Measurements from ENCODE around the gene TKTL2.
A peak's percentile ranks its signal among the peaks of the same experiment; 100 is the strongest.
"Not testable (repeated sequence)": the region's sequence is repeated elsewhere in the genome, so short reads cannot be mapped to it uniquely, and the experiment has no call there.

Gene TKTL2

GRCh38 chr4:163448540-163449203 is 24.9 kb downstream of the TKTL2 start:
- TF ChIP-seq CSDC2 (CRISPR knock-in tag; IDR thresholded peaks at IDR 0.05) (no peak), ZFP30 (CRISPR knock-in tag; IDR thresholded peaks at IDR 0.05) (no peak), ZNF565 (CRISPR knock-in tag; conservative IDR thresholded peaks at IDR 0.05; ENCODE audit: low read depth) (no peak), SNAI2 (CRISPR knock-in tag; IDR thresholded peaks at IDR 0.05) (no peak), OSR1 (CRISPR knock-in tag; IDR thresholded peaks at IDR 0.05) (no peak), PATZ1 (CRISPR knock-in tag; IDR thresholded peaks at IDR 0.05; ENCODE audit: borderline replicate concordance) (no peak), TOX (CRISPR knock-in tag; IDR thresholded peaks at IDR 0.05; ENCODE audit: borderline replicate concordance) (no peak), ISL1 (CRISPR knock-in tag; IDR thresholded peaks at IDR 0.05) (no peak)
- peak; percentile 57; the same call in 2 of the 3 replicates for ATAC-seq

- ATAC-seq: no peak
- TF ChIP-seq BACH2 (CRISPR knock-in tag; IDR thresholded peaks at IDR 0.05; ENCODE audit: borderline replicate concordance): no peak
- TF ChIP-seq ZNF70 (CRISPR knock-in tag; IDR thresholded peaks at IDR 0.05): no peak
- no peak for TF ChIP-seq GLIS3 (CRISPR knock-in tag; IDR thresholded peaks at IDR 0.05)
- no peak for TF ChIP-seq ISL1 (CRISPR knock-in tag; IDR thresholded peaks at IDR 0.05)
- TF ChIP-seq CREB5 (CRISPR knock-in tag; IDR thresholded peaks at IDR 0.05; ENCODE audit: low read depth): no peak
- no peak for TF ChIP-seq TCF4 (CRISPR knock-in tag; IDR thresholded peaks at IDR 0.05; ENCODE audit: borderline replicate concordance)
- no peak for TF ChIP-seq ZFP3 (CRISPR knock-in tag; IDR thresholded peaks at IDR 0.05)
- no peak for TF ChIP-seq ZC3H10 (CRISPR knock-in tag; IDR thresholded peaks at IDR 0.05)
- no peak for TF ChIP-seq POU6F1 (CRISPR knock-in tag; IDR thresholded peaks at IDR 0.05; ENCODE audit: borderline replicate concordance, low read depth)
- no peak for TF ChIP-seq ZNF8 (CRISPR knock-in tag; IDR thresholded peaks at IDR 0.05)
- no peak for TF ChIP-seq ESRRG (CRISPR knock-in tag; IDR thresholded peaks at IDR 0.05)
- no peak for TF ChIP-seq TOX (CRISPR knock-in tag; IDR thresholded peaks at IDR 0.05; ENCODE audit: borderline replicate concordance)
- TF ChIP-seq RARB (CRISPR knock-in tag; IDR thresholded peaks at IDR 0.05): no peak
- TF ChIP-seq ZNF565 (CRISPR knock-in tag; conservative IDR thresholded peaks at IDR 0.05; ENCODE audit: low read depth): no peak
- TF ChIP-seq SNAI2 (CRISPR knock-in tag; IDR thresholded peaks at IDR 0.05): no peak
- no peak for TF ChIP-seq CSDC2 (CRISPR knock-in tag; IDR thresholded peaks at IDR 0.05)
- TF ChIP-seq OSR1 (CRISPR knock-in tag; IDR thresholded peaks at IDR 0.05): no peak
Measured at GRCh38 chr4:163447481-163447880, 26.1 kb downstream of the TKTL2 start.

GRCh38 chr4:163447023-163447422 is 26.5 kb downstream of the TKTL2 start:
- ATAC-seq: not testable (repeated sequence)

GRCh38 chr4:163440040-163440439 is 33.5 kb downstream of the TKTL2 start:
- ATAC-seq: no peak
- no peak for TF ChIP-seq CSDC2 (CRISPR knock-in tag; IDR thresholded peaks at IDR 0.05)
- no peak for TF ChIP-seq ARNTL (CRISPR knock-in tag; IDR thresholded peaks at IDR 0.05; ENCODE audit: borderline replicate concordance, low read depth)
- TF ChIP-seq CSRNP3 (CRISPR knock-in tag; IDR thresholded peaks at IDR 0.05): no peak
- no peak for TF ChIP-seq ISL1 (CRISPR knock-in tag; IDR thresholded peaks at IDR 0.05)
- TF ChIP-seq POU6F1 (CRISPR knock-in tag; IDR thresholded peaks at IDR 0.05; ENCODE audit: borderline replicate concordance, low read depth): no peak
- no peak for TF ChIP-seq ZNF70 (CRISPR knock-in tag; IDR thresholded peaks at IDR 0.05)
- TF ChIP-seq ZC3H10 (CRISPR knock-in tag; IDR thresholded peaks at IDR 0.05): no peak
- TF ChIP-seq TSHZ2 (CRISPR knock-in tag; IDR thresholded peaks at IDR 0.05): no peak
- no peak for TF ChIP-seq ZFP30 (CRISPR knock-in tag; IDR thresholded peaks at IDR 0.05)
- no peak for TF ChIP-seq ZNF8 (CRISPR knock-in tag; IDR thresholded peaks at IDR 0.05)
- no peak for TF ChIP-seq SNAI2 (CRISPR knock-in tag; IDR thresholded peaks at IDR 0.05)
- TF ChIP-seq GLIS3 (CRISPR knock-in tag; IDR thresholded peaks at IDR 0.05): no peak
- no peak for TF ChIP-seq ESRRG (CRISPR knock-in tag; IDR thresholded peaks at IDR 0.05)
